Subcutaneous adipose tissue (tissue), 4 donors: ENCODE results near the gene FAM227B. TPM values are rescaled to one million over a fixed set of nuclear protein-coding genes. Genes with fewer than 3 reads are reported as not detected.

Source experiments
- total RNA-seq, 4 donors: library from RNA; depleted of rRNA; stranded (reverse); fragments of >200 nt; gene quantifications; one replicate each; pipeline ENCODE4 v1.1.0, GENCODE V29; 2016
- TF ChIP-seq, protein P1 (sequence below): fragments of 450-650 bp; IDR thresholded peaks from one replicate; pipeline ENCODE4 v1.5.1; 2016; ENCODE audit warnings: low read depth, mild to moderate bottlenecking, control low read depth, antibody characterized with exemption, moderate library complexity

FAM227B gene
- total RNA-seq, 4 donors from 2014 or later: 1.1 to 3.2 (median 1.7) TPM; not detected in 1

- TF ChIP-seq, protein P1, sequence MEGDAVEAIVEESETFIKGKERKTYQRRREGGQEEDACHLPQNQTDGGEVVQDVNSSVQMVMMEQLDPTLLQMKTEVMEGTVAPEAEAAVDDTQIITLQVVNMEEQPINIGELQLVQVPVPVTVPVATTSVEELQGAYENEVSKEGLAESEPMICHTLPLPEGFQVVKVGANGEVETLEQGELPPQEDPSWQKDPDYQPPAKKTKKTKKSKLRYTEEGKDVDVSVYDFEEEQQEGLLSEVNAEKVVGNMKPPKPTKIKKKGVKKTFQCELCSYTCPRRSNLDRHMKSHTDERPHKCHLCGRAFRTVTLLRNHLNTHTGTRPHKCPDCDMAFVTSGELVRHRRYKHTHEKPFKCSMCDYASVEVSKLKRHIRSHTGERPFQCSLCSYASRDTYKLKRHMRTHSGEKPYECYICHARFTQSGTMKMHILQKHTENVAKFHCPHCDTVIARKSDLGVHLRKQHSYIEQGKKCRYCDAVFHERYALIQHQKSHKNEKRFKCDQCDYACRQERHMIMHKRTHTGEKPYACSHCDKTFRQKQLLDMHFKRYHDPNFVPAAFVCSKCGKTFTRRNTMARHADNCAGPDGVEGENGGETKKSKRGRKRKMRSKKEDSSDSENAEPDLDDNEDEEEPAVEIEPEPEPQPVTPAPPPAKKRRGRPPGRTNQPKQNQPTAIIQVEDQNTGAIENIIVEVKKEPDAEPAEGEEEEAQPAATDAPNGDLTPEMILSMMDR: no peak
These were observed 238.2 kb downstream of the FAM227B start for GRCh38 chr15:49382394-49382793.

DNA sequence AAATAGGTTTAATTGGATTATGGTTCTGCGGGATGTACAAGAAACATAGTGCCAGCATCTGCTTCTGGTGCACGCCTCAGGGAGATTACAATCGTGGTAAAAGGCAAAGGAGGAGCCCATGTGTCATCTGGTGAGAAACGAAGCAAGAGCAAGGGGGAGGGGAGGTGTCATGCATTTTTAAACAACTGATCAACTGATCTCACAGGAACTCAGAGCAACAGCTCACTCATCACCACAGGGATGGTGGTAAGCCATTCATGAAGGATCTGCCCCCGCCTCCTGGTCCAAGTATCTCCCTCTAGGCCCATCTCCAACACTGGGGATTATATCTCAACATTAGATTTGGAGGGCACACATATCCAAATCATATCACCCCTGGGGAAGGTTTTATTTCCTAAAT, 239.7 kb downstream of the FAM227B start:
- TF ChIP-seq, protein P1: no peak

DNA sequence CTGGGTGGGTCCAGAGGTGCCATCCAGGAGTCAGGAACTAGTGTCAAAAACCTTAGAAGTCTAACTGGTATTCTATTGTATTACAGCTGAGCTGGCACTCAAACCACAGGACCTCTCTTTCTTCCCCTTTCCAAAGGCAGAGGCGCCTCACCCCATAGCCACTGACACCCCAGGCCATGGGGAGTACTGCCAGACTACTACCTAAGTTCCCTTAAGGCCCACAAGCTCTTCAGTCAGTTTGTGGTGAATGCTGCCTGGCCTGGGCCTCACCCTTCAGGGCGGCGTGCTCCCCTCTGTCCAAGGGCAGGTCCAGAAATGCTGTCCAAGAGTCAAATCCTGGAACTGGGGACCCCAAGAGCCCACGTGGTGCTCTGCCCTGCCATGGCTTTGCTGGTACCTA, 240.6 kb downstream of the FAM227B start:
- TF ChIP-seq, protein P1: no peak

- TF ChIP-seq, protein P1: no peak
These were observed 248.3 kb downstream of the FAM227B start for GRCh38 chr15:49372366-49372765.

DNA sequence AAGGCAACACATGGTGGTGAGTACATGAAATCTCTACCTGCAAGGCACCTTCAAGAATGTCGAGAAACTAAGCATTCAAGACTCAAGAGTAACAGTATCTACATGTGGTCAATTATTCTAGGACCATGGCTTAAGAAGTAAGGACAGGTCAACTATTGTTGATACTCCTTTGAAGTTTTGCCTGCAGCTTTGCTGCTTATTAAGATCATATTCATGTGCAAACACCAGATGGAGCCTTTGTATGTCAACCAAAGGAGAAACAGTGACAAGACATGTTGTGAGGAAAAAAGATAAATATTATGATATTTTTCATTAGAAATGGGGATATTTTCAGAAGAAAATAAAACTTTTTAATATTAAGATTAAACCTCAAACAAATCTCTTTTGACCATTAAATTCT, 249.8 kb downstream of the FAM227B start:
- TF ChIP-seq, protein P1: no peak

- TF ChIP-seq, protein P1: no peak
These were observed 254.1 kb downstream of the FAM227B start for GRCh38 chr15:49366496-49366895.

GRCh38 chr15:49361370-49361769, 259.2 kb downstream of the FAM227B start:
- TF ChIP-seq, protein P1: no peak
